Urinary bladder (tissue), 4 donors: ENCODE measurements around the gene WASF3. TPM values are rescaled to one million over a fixed set of nuclear protein-coding genes. Genes with fewer than 3 reads are reported as not detected.
"Not testable (repeated sequence)": the region's sequence is repeated elsewhere in the genome, so short reads cannot be mapped to it uniquely, and the experiment has no call there.

ENCODE experiments used
- DNase-seq: peaks from one replicate; pipeline ENCODE4 v3.0.0-alpha.2; 2015; ENCODE audit errors: extremely low spot score
- H3K27ac ChIP-seq: one replicate; pipeline ENCODE4 v1.5.1; 2013; ENCODE audit warnings: low read depth, mild to moderate bottlenecking, moderate library complexity
- H3K36me3 ChIP-seq: one replicate; pipeline ENCODE4 v1.6.1; 2013; ENCODE audit warnings: mild to moderate bottlenecking, moderate library complexity; ENCODE audit not compliant: insufficient read depth
- H3K4me1 ChIP-seq: one replicate; pipeline ENCODE4 v1.6.1; 2013; ENCODE audit warnings: mild to moderate bottlenecking, moderate library complexity; ENCODE audit not compliant: insufficient read depth
- H3K4me3 ChIP-seq: one replicate; pipeline ENCODE4 v1.5.1; 2013; ENCODE audit warnings: low read depth, low read length
- WGBS: extraction: QIAGEN DNeasy Blood & Tissue Kit; methylation state at CpG from one replicate; pipeline ENCODE4 v1.1.7; 2013; 5-methylcytosine and 5-hydroxymethylcytosine counted together
- polyA plus RNA-seq: library from polyadenylated mRNA; stranded (reverse); fragments of 200-250 nt; gene quantifications from one replicate; pipeline ENCODE4 v1.2.3, GENCODE V29; 2013
- total RNA-seq: library from RNA; depleted of rRNA; stranded (reverse); fragments of >200 nt; gene quantifications from one replicate; pipeline ENCODE4 v1.2.3, GENCODE V29; 2014
- donor health status: healthy with polysubstance abuse.
- donor health status: healthy.

Gene WASF3
- total and polyA plus RNA-seq, 2 donors = 9.0 to 13.6 TPM

GRCh38 chr13:26636073-26636472, 78.6 kb downstream of the WASF3 start:
- WGBS = 84% methylated on average over 8 of the region's 8 CpGs
- not testable (repeated sequence) for H3K27ac ChIP-seq, H3K4me3 ChIP-seq, H3K4me1 ChIP-seq, H3K36me3 ChIP-seq, DNase-seq

- Histone ChIP-seq H3K4me3 (no peak overlapping the region), H3K27ac (no peak overlapping the region), H3K36me3 (no peaks in the 10 kb centered on the region), H3K4me1 (no peaks in the 10 kb centered on the region)
- DNase-seq = no peak
Measured at GRCh38 chr13:26646603-26647002, 89.1 kb downstream of the WASF3 start.

- Histone ChIP-seq H3K36me3 (no peaks in the 10 kb centered on the region), H3K27ac (no peak overlapping the region), H3K4me1 (no peaks in the 10 kb centered on the region), H3K4me3 (no peak overlapping the region)
- WGBS = 99% methylated on average over 1 of the region's 1 CpG
- DNase-seq = no peak
Measured at GRCh38 chr13:26651234-26651633, 93.8 kb downstream of the WASF3 start.

- no peak for DNase-seq
- Histone ChIP-seq H3K4me1 (no peaks in the 10 kb centered on the region), H3K36me3 (no peaks in the 10 kb centered on the region), H3K4me3 (no peak overlapping the region), H3K27ac (no peak overlapping the region)
- 94% methylated on average over 4 of the region's 4 CpGs for WGBS
Measured at GRCh38 chr13:26653310-26653709, 95.8 kb downstream of the WASF3 start.

GRCh38 chr13:26653842-26654241, 96.4 kb downstream of the WASF3 start:
- DNase-seq = no peak
- 97% methylated on average over 4 of the region's 4 CpGs for WGBS
- H3K4me1 ChIP-seq = no peaks in the 10 kb centered on the region
- H3K27ac ChIP-seq = no peak overlapping the region
- H3K36me3 ChIP-seq = no peaks in the 10 kb centered on the region
- no peak overlapping the region for H3K4me3 ChIP-seq

GRCh38 chr13:26656919-26657318, 99.4 kb downstream of the WASF3 start:
- Histone ChIP-seq H3K4me1 (no peaks in the 10 kb centered on the region), H3K27ac (no peak overlapping the region), H3K36me3 (no peaks in the 10 kb centered on the region), H3K4me3 (no peak overlapping the region)
- WGBS = 27% methylated on average over 4 of the region's 4 CpGs
- no peak for DNase-seq

- no peak overlapping the region for H3K4me3 ChIP-seq
- no peak for DNase-seq
- no peaks in the 10 kb centered on the region for H3K4me1 ChIP-seq
- WGBS = 89% methylated on average over 4 of the region's 4 CpGs
- H3K36me3 ChIP-seq = no peaks in the 10 kb centered on the region
- no peak overlapping the region for H3K27ac ChIP-seq
Measured at GRCh38 chr13:26658448-26659385, 101.2 kb downstream of the WASF3 start.

GRCh38 chr13:26660185-26660584, 102.7 kb downstream of the WASF3 start:
- DNase-seq = no peak
- H3K27ac ChIP-seq = no peak overlapping the region
- H3K4me1 ChIP-seq = no peaks in the 10 kb centered on the region
- 89% methylated on average over 5 of the region's 5 CpGs for WGBS
- H3K36me3 ChIP-seq = no peaks in the 10 kb centered on the region
- no peak overlapping the region for H3K4me3 ChIP-seq

GRCh38 chr13:26660766-26661165, 103.3 kb downstream of the WASF3 start:
- no peaks in the 10 kb centered on the region for H3K36me3 ChIP-seq
- H3K27ac ChIP-seq = no peak overlapping the region
- 87% methylated on average over 6 of the region's 6 CpGs for WGBS
- no peak overlapping the region for H3K4me3 ChIP-seq
- no peak for DNase-seq
- no peaks in the 10 kb centered on the region for H3K4me1 ChIP-seq

GRCh38 chr13:26663791-26664190, 106.3 kb downstream of the WASF3 start:
- Histone ChIP-seq H3K36me3 (no peaks in the 10 kb centered on the region), H3K4me1 (no peaks in the 10 kb centered on the region), H3K27ac (no peak overlapping the region), H3K4me3 (no peak overlapping the region)
- DNase-seq = no peak
- WGBS = 53% methylated on average over 4 of the region's 4 CpGs

- Histone ChIP-seq H3K4me1 (no peaks in the 10 kb centered on the region), H3K4me3 (no peak overlapping the region), H3K27ac (no peak overlapping the region), H3K36me3 (no peaks in the 10 kb centered on the region)
- no peak for DNase-seq
- 83% methylated on average over 2 of the region's 2 CpGs for WGBS
Measured at GRCh38 chr13:26664286-26664685, 106.8 kb downstream of the WASF3 start.

GRCh38 chr13:26664876-26665275, 107.4 kb downstream of the WASF3 start:
- Histone ChIP-seq H3K4me1 (no peaks in the 10 kb centered on the region), H3K4me3 (no peak overlapping the region), H3K27ac (no peak overlapping the region), H3K36me3 (no peaks in the 10 kb centered on the region)
- no peak for DNase-seq
- 77% methylated on average over 3 of the region's 3 CpGs for WGBS

- DNase-seq = no peak
- no peak overlapping the region for H3K27ac ChIP-seq
- 93% methylated on average over 5 of the region's 5 CpGs for WGBS
- H3K36me3 ChIP-seq = no peaks in the 10 kb centered on the region
- H3K4me1 ChIP-seq = no peaks in the 10 kb centered on the region
- H3K4me3 ChIP-seq = no peak overlapping the region
Measured at GRCh38 chr13:26668357-26669146, 111.1 kb downstream of the WASF3 start.

GRCh38 chr13:26673890-26674289, 116.4 kb downstream of the WASF3 start:
- H3K36me3 ChIP-seq = no peaks in the 10 kb centered on the region
- 94% methylated on average over 5 of the region's 5 CpGs for WGBS
- H3K4me3 ChIP-seq = no peak overlapping the region
- no peak for DNase-seq
- H3K4me1 ChIP-seq = no peaks in the 10 kb centered on the region
- no peak overlapping the region for H3K27ac ChIP-seq
